DOHH2 (cell line): Measurements from ENCODE around the gene ZNF521.

Experiments used
- H3F3A ChIP-seq: fragments of 200-600 bp; sonication (generic), shearing (Covaris generic); 2 replicates; pipeline ENCODE4 v1.6.0; 2016; ENCODE audit warnings: antibody characterized with exemption, mild to moderate bottlenecking; ENCODE audit not compliant: control insufficient read depth, insufficient read depth
- H3K27ac ChIP-seq: fragments of 200-600 bp; sonication (generic); 2 replicates; pipeline ENCODE4 v1.5.1; 2014; ENCODE audit warnings: low read depth, mild to moderate bottlenecking, low read length, moderate library complexity
- H3K27me3 ChIP-seq: fragments of 200-600 bp; sonication (generic); 2 replicates; pipeline ENCODE4 v1.6.1; 2014; ENCODE audit warnings: mild to moderate bottlenecking, low read length, mixed read lengths; ENCODE audit not compliant: control insufficient read depth
- H3K36me3 ChIP-seq: fragments of 200-600 bp; sonication (generic); 2 replicates; pipeline ENCODE4 v1.6.1; 2014; ENCODE audit warnings: mild to moderate bottlenecking, low read length, moderate library complexity, mixed read lengths; ENCODE audit not compliant: control insufficient read depth
- H3K4me1 ChIP-seq: fragments of 200-600 bp; sonication (generic); 2 replicates; pipeline ENCODE4 v1.6.1; 2014; ENCODE audit warnings: mild to moderate bottlenecking, low read length, mixed read lengths; ENCODE audit not compliant: control insufficient read depth
- H3K4me2 ChIP-seq: fragments of 200-600 bp; sonication (generic); 2 replicates; pipeline ENCODE4 v1.6.0; 2014; ENCODE audit warnings: mild to moderate bottlenecking, low read length, moderate library complexity
- H3K4me3 ChIP-seq: fragments of 200-600 bp; sonication (generic); 2 replicates; pipeline ENCODE4 v1.5.1; 2014; ENCODE audit warnings: mild to moderate bottlenecking, low read length, mixed read lengths
- H3K79me2 ChIP-seq: fragments of 200-600 bp; sonication (generic); 2 replicates; pipeline ENCODE4 v1.6.1; 2014; ENCODE audit warnings: mild to moderate bottlenecking, low read length, mixed read lengths; ENCODE audit not compliant: control insufficient read depth
- H3K9me2 ChIP-seq: fragments of 200-600 bp; sonication (generic); replicated peaks from 2 replicates; pipeline ENCODE4 v1.6.1; 2014; ENCODE audit warnings: mild to moderate bottlenecking, low read length, mixed read lengths; ENCODE audit not compliant: control insufficient read depth
- H3K9me3 ChIP-seq: fragments of 200-600 bp; sonication (generic); 2 replicates; pipeline ENCODE4 v1.6.1; 2014; ENCODE audit warnings: antibody characterized with exemption, low read length, mixed read lengths; ENCODE audit not compliant: control insufficient read depth, insufficient read depth
- H4K20me1 ChIP-seq: fragments of 200-600 bp; sonication (generic); 2 replicates; pipeline ENCODE4 v1.6.0; 2014; ENCODE audit warnings: low read depth, mild to moderate bottlenecking, antibody characterized with exemption, low read length, moderate library complexity; ENCODE audit not compliant: control insufficient read depth, insufficient read depth
- EZH2phosphoT487 ChIP-seq: fragments of 200-600 bp; sonication (generic); IDR thresholded peaks from 2 replicates; pipeline ENCODE4 v1.6.1; 2017; ENCODE audit warnings: borderline replicate concordance, mild to moderate bottlenecking, antibody characterized with exemption, low read length, moderate library complexity, mixed read lengths
- TF ChIP-seq, protein P1 (sequence below): fragments of 200-600 bp; sonication (generic); IDR thresholded peaks from one replicate; pipeline ENCODE4 v1.5.1; 2014; ENCODE audit warnings: antibody characterized with exemption, mild to moderate bottlenecking, low read depth, low read length; ENCODE audit not compliant: poor library complexity, severe bottlenecking

ZNF521 gene

DNA sequence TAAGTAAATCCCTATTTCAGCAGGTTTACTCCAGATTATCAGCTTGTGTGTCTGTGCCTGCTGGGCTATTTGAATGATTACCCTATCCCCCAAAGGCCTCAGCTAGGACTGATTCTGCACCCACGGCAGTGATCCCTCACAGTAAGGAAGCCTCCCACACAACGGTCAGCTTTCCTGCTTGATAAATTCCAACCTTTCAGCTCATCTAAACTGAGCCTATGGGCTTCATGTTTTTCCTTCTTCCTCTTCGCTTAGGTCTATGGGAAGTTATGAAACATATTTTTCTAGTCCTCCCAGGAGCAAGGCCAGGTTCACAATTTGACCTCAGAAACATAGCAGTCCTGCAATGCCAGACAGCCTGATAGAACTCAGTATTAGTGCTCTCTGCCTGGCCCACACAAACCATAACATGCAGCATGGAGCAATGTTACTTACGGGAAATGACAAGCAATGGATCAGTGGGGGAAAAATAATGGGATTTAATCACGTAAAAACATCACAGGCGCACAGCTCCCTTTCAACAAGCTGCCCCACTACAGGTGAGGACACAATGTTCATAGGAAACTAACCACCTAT is 170.9 kb downstream of the ZNF521 start:
- H3K79me2 ChIP-seq = no peaks in the 10 kb centered on the region
- no peaks in the 10 kb centered on the region for H3K36me3 ChIP-seq
- no peaks in the 10 kb centered on the region for H3K4me1 ChIP-seq
- 0 out of 2 replicates have a peak, but pooled peaks cover 2% of the 10 kb centered on the region for H3K27me3 ChIP-seq
- H3K9me2 ChIP-seq = no peaks in the 10 kb centered on the region
- no peak overlapping the region for H3K4me2 ChIP-seq
- no peaks in the 10 kb centered on the region for H3K9me3 ChIP-seq
- H4K20me1 ChIP-seq = no peaks in the 10 kb centered on the region
- no peak overlapping the region for H3K27ac ChIP-seq
- H3K4me3 ChIP-seq = no peak overlapping the region
- TF ChIP-seq, protein P1, sequence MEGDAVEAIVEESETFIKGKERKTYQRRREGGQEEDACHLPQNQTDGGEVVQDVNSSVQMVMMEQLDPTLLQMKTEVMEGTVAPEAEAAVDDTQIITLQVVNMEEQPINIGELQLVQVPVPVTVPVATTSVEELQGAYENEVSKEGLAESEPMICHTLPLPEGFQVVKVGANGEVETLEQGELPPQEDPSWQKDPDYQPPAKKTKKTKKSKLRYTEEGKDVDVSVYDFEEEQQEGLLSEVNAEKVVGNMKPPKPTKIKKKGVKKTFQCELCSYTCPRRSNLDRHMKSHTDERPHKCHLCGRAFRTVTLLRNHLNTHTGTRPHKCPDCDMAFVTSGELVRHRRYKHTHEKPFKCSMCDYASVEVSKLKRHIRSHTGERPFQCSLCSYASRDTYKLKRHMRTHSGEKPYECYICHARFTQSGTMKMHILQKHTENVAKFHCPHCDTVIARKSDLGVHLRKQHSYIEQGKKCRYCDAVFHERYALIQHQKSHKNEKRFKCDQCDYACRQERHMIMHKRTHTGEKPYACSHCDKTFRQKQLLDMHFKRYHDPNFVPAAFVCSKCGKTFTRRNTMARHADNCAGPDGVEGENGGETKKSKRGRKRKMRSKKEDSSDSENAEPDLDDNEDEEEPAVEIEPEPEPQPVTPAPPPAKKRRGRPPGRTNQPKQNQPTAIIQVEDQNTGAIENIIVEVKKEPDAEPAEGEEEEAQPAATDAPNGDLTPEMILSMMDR = no peak
- no peak for TF ChIP-seq EZH2phosphoT487
- no peaks in the 10 kb centered on the region for H3F3A ChIP-seq

DNA sequence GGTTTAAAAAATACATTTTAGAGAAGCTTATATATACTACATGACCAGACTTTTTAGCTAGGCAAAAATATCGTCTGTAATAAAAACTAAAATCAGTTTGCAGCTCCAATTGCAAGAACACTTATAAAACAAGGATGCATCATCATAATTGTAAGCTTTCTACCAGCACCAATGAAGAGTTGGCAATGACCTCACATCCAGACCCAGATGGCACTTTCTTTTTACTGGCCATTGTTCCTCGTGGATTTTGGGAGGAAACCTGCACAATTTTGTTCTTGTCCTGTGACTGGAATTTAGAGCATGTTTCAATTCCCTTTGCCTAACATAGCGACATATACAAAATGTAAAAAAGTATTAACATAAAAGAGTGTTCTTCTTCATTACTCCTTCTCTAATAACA is 174.3 kb downstream of the ZNF521 start:
- Histone ChIP-seq H3K9me2 (no peaks in the 10 kb centered on the region), H3K9me3 (no peaks in the 10 kb centered on the region), H3F3A (no peaks in the 10 kb centered on the region), H3K79me2 (no peaks in the 10 kb centered on the region), H3K36me3 (no peaks in the 10 kb centered on the region), H3K4me2 (no peak overlapping the region), H4K20me1 (no peaks in the 10 kb centered on the region), H3K4me1 (no peaks in the 10 kb centered on the region), H3K27ac (no peak overlapping the region), H3K27me3 (no peaks in the 10 kb centered on the region), H3K4me3 (no peak overlapping the region)
- TF ChIP-seq, protein P1 = no peak
- TF ChIP-seq EZH2phosphoT487 = no peak

DNA sequence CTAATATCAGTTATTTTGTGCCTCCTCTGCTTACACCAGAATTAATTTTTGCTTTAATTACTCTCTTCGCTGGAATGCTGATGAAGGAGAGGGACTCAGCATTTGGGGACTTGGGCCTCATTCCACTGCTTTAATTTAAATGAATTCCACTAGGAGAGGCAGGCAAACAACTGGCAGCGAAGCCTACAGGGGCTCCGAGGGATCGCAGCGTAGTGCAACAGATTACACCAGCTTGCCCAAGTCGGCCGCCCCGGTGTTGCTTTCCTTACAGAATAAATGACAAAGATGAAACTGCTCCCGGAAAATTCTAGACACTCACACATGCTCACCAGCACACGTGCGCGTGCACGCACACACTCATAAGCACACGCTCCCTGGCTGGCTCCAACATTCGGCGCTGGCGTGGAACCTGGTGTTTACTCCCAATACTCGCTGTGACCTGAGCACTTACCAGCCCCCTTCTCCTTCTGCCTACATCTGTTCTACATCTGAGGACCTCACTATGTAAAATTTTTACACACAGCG is 175.4 kb downstream of the ZNF521 start:
- no peaks in the 10 kb centered on the region for H3K27me3 ChIP-seq

More for the DNA sequence above, 175.4 kb downstream of the ZNF521 start:
- no peak overlapping the region for H3K4me3 ChIP-seq
- TF ChIP-seq, protein P1 = no peak
- no peak for TF ChIP-seq EZH2phosphoT487
- no peaks in the 10 kb centered on the region for H3K79me2 ChIP-seq
- H3F3A ChIP-seq = no peaks in the 10 kb centered on the region
- H4K20me1 ChIP-seq = no peaks in the 10 kb centered on the region
- H3K9me3 ChIP-seq = no peaks in the 10 kb centered on the region
- no peaks in the 10 kb centered on the region for H3K36me3 ChIP-seq
- no peak overlapping the region for H3K4me2 ChIP-seq
- H3K4me1 ChIP-seq = no peaks in the 10 kb centered on the region
- no peak overlapping the region for H3K27ac ChIP-seq
- H3K9me2 ChIP-seq = no peaks in the 10 kb centered on the region
